SW 1271 (cell line): ENCODE results near the gene POLD2.
"Not testable (repeated sequence)": the region's sequence is repeated elsewhere in the genome, so short reads cannot be mapped to it uniquely, and the experiment has no call there.

Source experiments
- DNase-seq, 2 experiments: peaks; one replicate each; lab custom pipeline; 2025; lab: John Stamatoyannopoulos, UW

Gene POLD2

GRCh38 chr7:44138698-44139097 lies 15.3 kb upstream of the POLD2 start:
- no peak for DNase-seq

- DNase-seq, result no peak
These were observed 13.4 kb upstream of the POLD2 start for GRCh38 chr7:44136731-44137130.

- no peak for DNase-seq
These were observed 11.7 kb upstream of the POLD2 start for GRCh38 chr7:44134943-44135628.

GRCh38 chr7:44133295-44133694 lies 9.9 kb upstream of the POLD2 start:
- no peak for DNase-seq

- no peak for DNase-seq
These were observed 8.7 kb upstream of the POLD2 start for GRCh38 chr7:44132039-44132438.

GRCh38 chr7:44131173-44132029 lies 8.1 kb upstream of the POLD2 start:
- no peak for DNase-seq

GRCh38 chr7:44128721-44129582 lies 5.6 kb upstream of the POLD2 start:
- no peak for DNase-seq

- no peak for DNase-seq
These were observed 3.8 kb upstream of the POLD2 start for GRCh38 chr7:44127161-44127560.

- not testable (repeated sequence) for DNase-seq
These were observed 3.2 kb upstream of the POLD2 start for GRCh38 chr7:44126574-44126973.

GRCh38 chr7:44124822-44125202 lies 1.5 kb upstream of the POLD2 start:
- DNase-seq, result no peak

- DNase-seq, result no peak
These were observed 819 bp downstream of the POLD2 start for GRCh38 chr7:44122529-44122928.

GRCh38 chr7:44121761-44122420 lies 1.5 kb downstream of the POLD2 start:
- no peak for DNase-seq

GRCh38 chr7:44120395-44120794 lies 3.0 kb downstream of the POLD2 start:
- no peak for DNase-seq

- DNase-seq, result no peak
These were observed 3.4 kb downstream of the POLD2 start for GRCh38 chr7:44119829-44120380.

- no peak for DNase-seq
These were observed 5.4 kb downstream of the POLD2 start for GRCh38 chr7:44117801-44118429.

- DNase-seq, result no peak
These were observed 6.3 kb downstream of the POLD2 start for GRCh38 chr7:44116789-44117666.

- DNase-seq, result no peak
These were observed 7.1 kb downstream of the POLD2 start for GRCh38 chr7:44116087-44116788.

GRCh38 chr7:44114586-44115310 lies 8.6 kb downstream of the POLD2 start:
- DNase-seq, result no peak
